ENCODE results near the gene HNRNPL.

HNRNPL gene

GRCh38 chr19:38892841-38893240, 43.1 kb upstream of the HNRNPL start:
- no peak for TF ChIP-seq CTCF (conservative IDR thresholded peaks at IDR 0.05; ENCODE audit: low read depth, low read length)
- H4K20me1 ChIP-seq (ENCODE audit: insufficient read depth), result no peaks in the 10 kb centered on the region
- no peak overlapping the region for H3K9ac ChIP-seq
- no peak overlapping the region for H3K4me3 ChIP-seq (IDR thresholded peaks at IDR 0.05; ENCODE audit: insufficient read depth, low read depth, low read length)
- no peaks in the 10 kb centered on the region for H3K27me3 ChIP-seq (ENCODE audit: insufficient read depth, low read depth)
- no peak overlapping the region for H2AFZ ChIP-seq (ENCODE audit: low read depth)
- peaks cover under 1% of the 10 kb centered on the region for H3K4me1 ChIP-seq (ENCODE audit: low read depth, poor library complexity, severe bottlenecking)
- no peaks in the 10 kb centered on the region for H3K79me2 ChIP-seq (ENCODE audit: insufficient read depth, low read depth)
- no peak overlapping the region for H3K27ac ChIP-seq
- H3K4me2 ChIP-seq, result no peak overlapping the region
- no peaks in the 10 kb centered on the region for H3K36me3 ChIP-seq (ENCODE audit: insufficient read depth)

- H3K9ac ChIP-seq, result no peak overlapping the region
- no peaks in the 10 kb centered on the region for H4K20me1 ChIP-seq (ENCODE audit: insufficient read depth)
Observed at GRCh38 chr19:38891771-38892170, 42.0 kb upstream of the HNRNPL start.

GRCh38 chr19:38890686-38891085, 40.9 kb upstream of the HNRNPL start:
- Histone ChIP-seq H3K4me2 (no peak overlapping the region), H3K79me2 (ENCODE audit: insufficient read depth, low read depth) (no peaks in the 10 kb centered on the region), H3K4me3 (IDR thresholded peaks at IDR 0.05; ENCODE audit: insufficient read depth, low read depth, low read length) (no peak overlapping the region), H3K9ac (no peak overlapping the region), H3K4me1 (ENCODE audit: low read depth, poor library complexity, severe bottlenecking) (no peaks in the 10 kb centered on the region), H3K27me3 (ENCODE audit: insufficient read depth, low read depth) (no peaks in the 10 kb centered on the region), H3K36me3 (ENCODE audit: insufficient read depth) (no peaks in the 10 kb centered on the region), H3K27ac (no peak overlapping the region), H2AFZ (ENCODE audit: low read depth) (no peak overlapping the region), H4K20me1 (ENCODE audit: insufficient read depth) (no peaks in the 10 kb centered on the region)
- TF ChIP-seq CTCF (conservative IDR thresholded peaks at IDR 0.05; ENCODE audit: low read depth, low read length), result no peak

More at GRCh38 chr19:38891771-38892170, 42.0 kb upstream of the HNRNPL start:
- Histone ChIP-seq H3K4me3 (IDR thresholded peaks at IDR 0.05; ENCODE audit: insufficient read depth, low read depth, low read length) (no peak overlapping the region), H3K27ac (no peak overlapping the region), H3K79me2 (ENCODE audit: insufficient read depth, low read depth) (no peaks in the 10 kb centered on the region), H3K4me1 (ENCODE audit: low read depth, poor library complexity, severe bottlenecking) (no peaks in the 10 kb centered on the region), H3K4me2 (no peak overlapping the region), H2AFZ (ENCODE audit: low read depth) (no peak overlapping the region), H3K36me3 (ENCODE audit: insufficient read depth) (no peaks in the 10 kb centered on the region), H3K27me3 (ENCODE audit: insufficient read depth, low read depth) (no peaks in the 10 kb centered on the region)
- no peak for TF ChIP-seq CTCF (conservative IDR thresholded peaks at IDR 0.05; ENCODE audit: low read depth, low read length)

GRCh38 chr19:38889803-38890202, 40.0 kb upstream of the HNRNPL start:
- no peak overlapping the region for H3K4me3 ChIP-seq (IDR thresholded peaks at IDR 0.05; ENCODE audit: insufficient read depth, low read depth, low read length)
- no peaks in the 10 kb centered on the region for H3K36me3 ChIP-seq (ENCODE audit: insufficient read depth)
- H3K4me1 ChIP-seq (ENCODE audit: low read depth, poor library complexity, severe bottlenecking), result no peaks in the 10 kb centered on the region
- no peak overlapping the region for H3K27ac ChIP-seq
- H3K79me2 ChIP-seq (ENCODE audit: insufficient read depth, low read depth), result no peaks in the 10 kb centered on the region
- no peaks in the 10 kb centered on the region for H3K27me3 ChIP-seq (ENCODE audit: insufficient read depth, low read depth)
- H3K4me2 ChIP-seq, result no peak overlapping the region
- TF ChIP-seq CTCF (conservative IDR thresholded peaks at IDR 0.05; ENCODE audit: low read depth, low read length), result no peak
- H2AFZ ChIP-seq (ENCODE audit: low read depth), result no peak overlapping the region
- H4K20me1 ChIP-seq (ENCODE audit: insufficient read depth), result no peaks in the 10 kb centered on the region
- H3K9ac ChIP-seq, result no peak overlapping the region
